ENCODE measurements around the gene LDLRAD2.

DNA sequence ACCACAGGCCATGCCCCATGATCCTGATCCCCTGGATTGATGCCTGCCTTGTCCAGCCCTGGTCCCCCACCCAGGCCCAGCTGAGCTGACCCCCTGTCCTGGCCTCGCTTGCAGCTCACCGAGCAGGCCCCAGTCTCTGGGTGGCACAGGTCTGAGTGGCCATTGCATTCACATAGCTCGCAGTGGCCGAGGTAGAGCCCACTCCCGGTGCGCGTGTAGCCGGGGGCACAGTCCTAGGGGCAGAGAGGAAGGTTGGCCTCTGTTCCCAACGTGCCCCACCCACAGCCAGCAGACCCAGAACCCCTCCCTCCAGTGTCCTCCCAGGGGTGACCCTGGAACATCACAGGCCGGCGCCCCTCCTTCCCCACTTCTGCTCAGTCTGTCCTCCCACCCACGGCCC, 51.9 kb downstream of the LDLRAD2 start:
- TF ChIP-seq, protein P1, sequence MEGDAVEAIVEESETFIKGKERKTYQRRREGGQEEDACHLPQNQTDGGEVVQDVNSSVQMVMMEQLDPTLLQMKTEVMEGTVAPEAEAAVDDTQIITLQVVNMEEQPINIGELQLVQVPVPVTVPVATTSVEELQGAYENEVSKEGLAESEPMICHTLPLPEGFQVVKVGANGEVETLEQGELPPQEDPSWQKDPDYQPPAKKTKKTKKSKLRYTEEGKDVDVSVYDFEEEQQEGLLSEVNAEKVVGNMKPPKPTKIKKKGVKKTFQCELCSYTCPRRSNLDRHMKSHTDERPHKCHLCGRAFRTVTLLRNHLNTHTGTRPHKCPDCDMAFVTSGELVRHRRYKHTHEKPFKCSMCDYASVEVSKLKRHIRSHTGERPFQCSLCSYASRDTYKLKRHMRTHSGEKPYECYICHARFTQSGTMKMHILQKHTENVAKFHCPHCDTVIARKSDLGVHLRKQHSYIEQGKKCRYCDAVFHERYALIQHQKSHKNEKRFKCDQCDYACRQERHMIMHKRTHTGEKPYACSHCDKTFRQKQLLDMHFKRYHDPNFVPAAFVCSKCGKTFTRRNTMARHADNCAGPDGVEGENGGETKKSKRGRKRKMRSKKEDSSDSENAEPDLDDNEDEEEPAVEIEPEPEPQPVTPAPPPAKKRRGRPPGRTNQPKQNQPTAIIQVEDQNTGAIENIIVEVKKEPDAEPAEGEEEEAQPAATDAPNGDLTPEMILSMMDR (conservative IDR thresholded peaks at IDR 0.05; ENCODE audit: low read depth, low read length) = no peak
- TF ChIP-seq EZH2phosphoT487 (IDR thresholded peaks at IDR 0.05; ENCODE audit: borderline replicate concordance, low read length) = no peak

Data from PC-3 (cell line).